ENCODE data around the gene RABL6. TPM values are rescaled to one million over a fixed set of nuclear protein-coding genes. Genes with fewer than 3 reads are reported as not detected.

The RABL6 gene
- total and polyA plus RNA-seq, 5 experiments from 2014 or later, result 11.6 to 74.5 (median 17.2) TPM

- DNase-seq (no peak), ATAC-seq (no peak)
- Mint-ChIP-seq H3K4me3 (peak overlapping the region; percentile 75 to 89 (median 82)), H3K4me1 (peaks cover 19 to 59% (median 51%) of the 10 kb centered on the region in 4 donors), H3K9me3 (no peaks in the 10 kb centered on the region), H3K27me3 (no peaks in the 10 kb centered on the region), H3K27ac (peak overlapping the region; percentile 1 to 88 (median 66)), H3K36me3 (peaks cover 0 to 21% (median 0%) of the 10 kb centered on the region in 3 donors)
- POLR2A ChIA-PET, result interaction anchor here (0.8 to 4.2 kb wide), 7 partner anchors 9 to 415 kb away, joined by 3 to 44 read pairs (median 5); partner anchors contain the start of gene TMEM141
Observed at GRCh38 chr9:136808806-136809158, 1.0 kb downstream of the RABL6 start.

GRCh38 chr9:136814725-136815421, 7.1 kb downstream of the RABL6 start:
- H3K36me3 Mint-ChIP-seq, result peaks cover 0 to 27% (median 4%) of the 10 kb centered on the region in 3 donors
- no peak for ATAC-seq

GRCh38 chr9:136815422-136815782, 7.7 kb downstream of the RABL6 start:
- POLR2A ChIA-PET, result no interaction called here
- ATAC-seq, result no peak

More at GRCh38 chr9:136814725-136815421, 7.1 kb downstream of the RABL6 start:
- Mint-ChIP-seq H3K4me3 (no peak overlapping the region), H3K27me3 (no peaks in the 10 kb centered on the region), H3K4me1 (peaks cover 15 to 50% (median 43%) of the 10 kb centered on the region in 4 donors), H3K9me3 (no peaks in the 10 kb centered on the region), H3K27ac (peak overlapping the region in 3 of 10 donors; percentile 31 to 71 (median 48))
- peak in 1 of 10 donors; percentile 24 for DNase-seq
- POLR2A ChIA-PET, result interaction anchor here (0.7 kb wide), 2 partner anchors 9 to 23 kb away, joined by 3 to 4 read pairs; no protein-coding TSS in a partner anchor

GRCh38 chr9:136820971-136821825, 13.4 kb downstream of the RABL6 start:
- H3K36me3 Mint-ChIP-seq, result peaks cover 0 to 24% (median 4%) of the 10 kb centered on the region in 3 donors
- peak in 1 of 10 donors; percentile 43 for DNase-seq
- H3K4me1 Mint-ChIP-seq, result peaks cover 7 to 20% (median 11%) of the 10 kb centered on the region in 4 donors
- POLR2A ChIA-PET, result interaction anchor here (0.6 to 1.5 kb wide), 4 partner anchors 21 to 200 kb away, joined by 3 to 6 read pairs (median 3); no protein-coding TSS in a partner anchor
- no peaks in the 10 kb centered on the region for H3K9me3 Mint-ChIP-seq
- H3K27ac Mint-ChIP-seq, result peak overlapping the region in 1 of 10 donors; percentile 78
- no peaks in the 10 kb centered on the region for H3K27me3 Mint-ChIP-seq
- H3K4me3 Mint-ChIP-seq, result peak overlapping the region in 5 of 10 donors; percentile 14 to 63 (median 31)
- no peak for ATAC-seq

More at GRCh38 chr9:136815422-136815782, 7.7 kb downstream of the RABL6 start:
- peak in 1 of 10 donors; percentile 54 for DNase-seq
- H3K9me3 Mint-ChIP-seq, result no peaks in the 10 kb centered on the region
- H3K4me1 Mint-ChIP-seq, result peaks cover 12 to 45% (median 38%) of the 10 kb centered on the region in 4 donors
- H3K36me3 Mint-ChIP-seq, result peaks cover 0 to 24% (median 4%) of the 10 kb centered on the region in 3 donors
- H3K27ac Mint-ChIP-seq, result peak overlapping the region in 1 of 10 donors; percentile 31
- no peaks in the 10 kb centered on the region for H3K27me3 Mint-ChIP-seq
- H3K4me3 Mint-ChIP-seq, result no peak overlapping the region

GRCh38 chr9:136821826-136822544, 14.2 kb downstream of the RABL6 start:
- no peaks in the 10 kb centered on the region for H3K9me3 Mint-ChIP-seq
- peak in 1 of 10 donors; percentile 53 for DNase-seq

GRCh38 chr9:136823136-136824046, 15.6 kb downstream of the RABL6 start:
- DNase-seq (peak in 1 of 10 donors; percentile 53), ATAC-seq (no peak)
- peaks cover 0 to 19% (median 1%) of the 10 kb centered on the region in 3 donors for H3K36me3 Mint-ChIP-seq
- no peak overlapping the region for H3K4me3 Mint-ChIP-seq
- H3K9me3 Mint-ChIP-seq, result no peaks in the 10 kb centered on the region
- POLR2A ChIA-PET, result interaction anchor here (0.6 to 1.1 kb wide), 5 partner anchors 9 to 721 kb away, joined by 3 to 6 read pairs (median 3); no protein-coding TSS in a partner anchor
- no peaks in the 10 kb centered on the region for H3K27me3 Mint-ChIP-seq
- no peak overlapping the region for H3K27ac Mint-ChIP-seq
- H3K4me1 Mint-ChIP-seq, result peaks cover 5 to 15% (median 10%) of the 10 kb centered on the region in 4 donors

More at GRCh38 chr9:136821826-136822544, 14.2 kb downstream of the RABL6 start:
- POLR2A ChIA-PET, result interaction anchor here (0.6 to 1.5 kb wide), 5 partner anchors 17 to 199 kb away, joined by 3 to 6 read pairs (median 3); no protein-coding TSS in a partner anchor
- Mint-ChIP-seq H3K4me1 (peaks cover 6 to 17% (median 10%) of the 10 kb centered on the region in 4 donors), H3K27me3 (no peaks in the 10 kb centered on the region), H3K27ac (no peak overlapping the region), H3K4me3 (peak overlapping the region in 1 of 10 donors; percentile 56), H3K36me3 (peaks cover 0 to 21% (median 3%) of the 10 kb centered on the region in 3 donors)
- no peak for ATAC-seq

GRCh38 chr9:136824496-136825225, 16.9 kb downstream of the RABL6 start:
- peaks cover 5 to 9% (median 8%) of the 10 kb centered on the region in 4 donors for H3K4me1 Mint-ChIP-seq
- DNase-seq (peak in 1 of 10 donors; percentile 52), ATAC-seq (no peak)
- no peak overlapping the region for H3K4me3 Mint-ChIP-seq
- POLR2A ChIA-PET, result no interaction called here
- H3K27ac Mint-ChIP-seq, result no peak overlapping the region
- no peaks in the 10 kb centered on the region for H3K9me3 Mint-ChIP-seq
- H3K27me3 Mint-ChIP-seq, result no peaks in the 10 kb centered on the region
- H3K36me3 Mint-ChIP-seq, result peaks cover 0 to 22% (median 6%) of the 10 kb centered on the region in 3 donors

- H3K36me3 Mint-ChIP-seq, result peaks cover 0 to 26% (median 6%) of the 10 kb centered on the region in 3 donors
- H3K27ac Mint-ChIP-seq, result no peak overlapping the region
- no peaks in the 10 kb centered on the region for H3K27me3 Mint-ChIP-seq
- DNase-seq (peak in 1 of 10 donors; percentile 34), ATAC-seq (no peak)
- no peaks in the 10 kb centered on the region for H3K9me3 Mint-ChIP-seq
- H3K4me1 Mint-ChIP-seq, result peaks cover 5 to 8% (median 7%) of the 10 kb centered on the region in 4 donors
- POLR2A ChIA-PET, result no interaction called here
- no peak overlapping the region for H3K4me3 Mint-ChIP-seq
Observed at GRCh38 chr9:136825295-136826187, 17.8 kb downstream of the RABL6 start.

- POLR2A ChIA-PET, result no interaction called here
- H3K27ac Mint-ChIP-seq, result no peak overlapping the region
- H3K36me3 Mint-ChIP-seq, result peaks cover 0 to 28% (median 6%) of the 10 kb centered on the region in 3 donors
- H3K4me3 Mint-ChIP-seq, result no peak overlapping the region
- H3K4me1 Mint-ChIP-seq, result peaks cover 0 to 2% (median 1%) of the 10 kb centered on the region in 4 donors
- H3K27me3 Mint-ChIP-seq, result no peaks in the 10 kb centered on the region
- DNase-seq (peak in 1 of 10 donors; percentile 49), ATAC-seq (no peak)
- H3K9me3 Mint-ChIP-seq, result no peaks in the 10 kb centered on the region
Observed at GRCh38 chr9:136826188-136826541, 18.4 kb downstream of the RABL6 start.
